Measurements from ENCODE around the gene SH3PXD2B.
"Not testable (repeated sequence)": the region's sequence is repeated elsewhere in the genome, so short reads cannot be mapped to it uniquely, and the experiment has no call there.

The SH3PXD2B gene

DNA sequence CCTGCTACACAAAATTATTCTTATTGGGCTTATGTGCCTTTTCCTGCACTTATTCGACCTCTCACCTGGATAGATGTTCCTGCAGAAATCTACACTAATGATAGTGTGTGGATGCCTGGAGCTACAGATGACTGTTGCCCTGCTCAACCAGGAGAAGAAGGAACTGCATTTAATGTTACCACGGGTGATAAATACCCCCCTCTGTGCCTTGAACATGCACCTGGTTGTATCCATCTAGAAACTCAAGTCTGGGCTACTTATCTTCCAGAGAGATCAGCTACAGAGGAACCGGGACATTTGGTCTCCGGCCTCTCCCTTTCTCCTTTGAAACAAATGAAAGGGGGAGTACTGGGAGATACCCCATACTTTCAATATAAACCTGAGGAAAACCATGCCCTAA is 54.5 kb downstream of the SH3PXD2B start:
- DNase-seq (ENCODE audit: low read depth) = no peak

DNA sequence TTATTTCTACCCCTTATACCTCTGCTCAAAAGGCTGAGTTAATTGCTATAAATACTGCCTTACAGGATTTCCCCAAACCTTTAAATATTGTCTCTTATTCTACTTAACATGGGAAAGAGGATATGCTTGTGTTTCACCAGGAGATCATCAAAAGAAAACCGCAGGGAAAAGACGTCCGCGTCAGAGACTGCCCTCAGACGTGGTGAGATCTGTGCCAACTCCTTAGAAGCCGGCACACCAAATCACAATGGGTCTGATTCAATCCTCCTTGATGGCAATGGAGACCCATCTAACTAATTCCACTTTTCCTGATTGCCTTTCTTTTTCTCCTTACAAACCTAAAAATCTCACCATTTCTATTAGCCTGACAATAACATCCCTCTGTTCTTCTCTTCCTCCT is 55.0 kb downstream of the SH3PXD2B start:
- DNase-seq (ENCODE audit: low read depth) = no peak

- not testable (repeated sequence) for DNase-seq (ENCODE audit: low read depth)
Measured at GRCh38 chr5:172398645-172399044, 55.7 kb downstream of the SH3PXD2B start.

GRCh38 chr5:172396994-172397393 is 57.3 kb downstream of the SH3PXD2B start:
- DNase-seq (ENCODE audit: low read depth) = not testable (repeated sequence)

DNA sequence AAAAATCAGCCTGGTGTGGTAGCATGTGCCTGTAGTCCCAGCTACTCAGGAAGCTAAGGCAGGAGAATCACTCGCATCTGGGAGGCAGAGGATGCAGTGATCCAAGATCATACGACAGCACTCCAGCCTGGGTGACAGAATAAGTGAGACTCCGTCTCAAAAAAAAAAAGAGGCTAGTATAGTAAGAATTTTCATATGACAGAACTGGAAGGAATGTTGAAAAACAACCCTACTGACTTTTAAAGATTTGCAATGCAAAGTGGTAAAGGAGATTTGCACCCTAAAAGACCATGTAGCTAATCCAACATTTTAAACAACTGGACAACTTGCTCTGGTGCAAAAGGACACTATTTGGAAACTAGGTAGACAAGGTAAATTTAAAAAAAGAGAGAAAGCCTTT is 58.1 kb downstream of the SH3PXD2B start:
- no peak for DNase-seq (ENCODE audit: low read depth)

GRCh38 chr5:172395483-172395882 is 58.8 kb downstream of the SH3PXD2B start:
- no peak for DNase-seq (ENCODE audit: low read depth)

GRCh38 chr5:172389578-172390112 is 64.7 kb downstream of the SH3PXD2B start:
- no peak for DNase-seq (ENCODE audit: low read depth)

DNA sequence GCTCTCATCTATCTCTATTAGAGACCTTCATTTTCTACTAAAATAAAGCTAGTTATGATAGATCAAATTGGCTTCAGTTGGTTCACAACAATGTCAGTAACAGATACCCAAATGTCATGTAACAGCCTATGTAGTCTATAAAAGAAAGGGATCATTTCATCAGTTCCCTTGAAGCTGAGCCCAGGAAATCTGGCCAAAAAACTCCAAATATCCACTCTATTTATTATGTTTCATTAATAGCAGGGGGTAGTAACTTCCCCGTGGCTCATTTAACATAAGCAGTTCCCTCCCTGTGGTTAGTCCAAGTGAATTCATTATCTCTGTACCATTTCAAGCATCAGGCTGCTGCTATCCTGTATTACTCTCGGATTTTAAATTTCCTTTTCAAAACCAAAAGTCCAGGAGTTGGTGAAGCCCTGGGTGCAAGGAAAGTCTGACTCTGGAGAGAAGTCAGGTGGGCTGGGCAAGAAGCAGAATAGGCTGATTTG is 66.0 kb downstream of the SH3PXD2B start:
- DNase-seq (ENCODE audit: low read depth) = no peak

DNA sequence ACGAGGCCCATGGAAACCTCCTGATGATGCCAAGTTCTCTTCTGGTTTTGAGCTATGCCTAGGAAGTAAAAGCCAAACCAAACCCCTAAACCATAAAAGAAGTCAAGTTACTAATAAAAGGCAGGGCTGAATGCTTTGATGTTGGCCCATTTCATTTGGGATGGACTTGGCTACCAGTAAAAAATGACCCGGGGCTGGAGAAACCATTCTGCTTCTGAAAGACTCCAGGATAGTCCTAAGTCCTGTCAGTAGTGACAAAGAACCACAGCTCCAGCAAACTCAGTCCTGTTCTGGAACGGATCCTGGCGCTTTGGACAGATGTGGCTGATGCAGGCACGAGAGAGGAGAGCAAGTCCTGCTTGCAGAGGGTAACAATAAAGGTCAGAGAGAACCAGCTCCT is 68.6 kb downstream of the SH3PXD2B start:
- DNase-seq (ENCODE audit: low read depth) = no peak

GRCh38 chr5:172385010-172385563 is 69.2 kb downstream of the SH3PXD2B start:
- no peak for DNase-seq (ENCODE audit: low read depth)

GRCh38 chr5:172383191-172383802 is 71.0 kb downstream of the SH3PXD2B start:
- no peak for DNase-seq (ENCODE audit: low read depth)

DNA sequence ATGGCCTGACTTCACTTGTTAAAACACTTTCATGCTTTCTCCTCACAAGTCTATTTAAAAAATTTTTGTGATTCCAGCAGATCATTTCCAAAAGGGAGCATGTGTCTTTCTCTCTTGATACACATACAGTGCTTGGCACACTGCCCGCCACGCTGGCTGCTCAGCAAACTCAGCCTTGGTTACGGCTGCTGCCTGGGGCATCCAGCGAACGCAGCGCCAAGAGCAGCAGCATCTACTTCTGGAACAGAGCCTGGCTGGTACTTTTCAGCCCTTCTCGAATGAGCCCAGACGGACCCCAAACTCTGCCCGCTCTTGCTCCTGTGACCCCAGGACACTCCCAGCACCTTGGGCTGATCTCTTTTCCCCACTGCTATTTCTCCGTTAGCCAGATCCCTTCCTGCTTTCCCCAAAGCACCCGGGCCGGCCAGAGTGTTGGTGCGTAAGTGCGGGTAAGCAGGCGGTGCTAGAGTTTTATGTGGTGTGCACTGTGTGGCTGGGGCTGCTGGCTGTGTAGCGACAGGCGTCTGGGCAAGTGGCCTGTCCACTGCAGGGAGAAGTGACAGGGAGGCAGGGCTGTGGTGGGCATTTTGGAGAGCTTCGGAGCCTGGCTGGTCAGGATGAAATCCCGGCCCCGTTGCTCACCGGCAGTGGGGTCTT is 73.2 kb downstream of the SH3PXD2B start:
- no peak for DNase-seq (ENCODE audit: low read depth)

- no peak for DNase-seq (ENCODE audit: low read depth)
Measured at GRCh38 chr5:172380301-172380986, 73.9 kb downstream of the SH3PXD2B start.

GRCh38 chr5:172379481-172379880 is 74.8 kb downstream of the SH3PXD2B start:
- no peak for DNase-seq (ENCODE audit: low read depth)

- no peak for DNase-seq (ENCODE audit: low read depth)
Measured at GRCh38 chr5:172377856-172378255, 76.5 kb downstream of the SH3PXD2B start.

DNA sequence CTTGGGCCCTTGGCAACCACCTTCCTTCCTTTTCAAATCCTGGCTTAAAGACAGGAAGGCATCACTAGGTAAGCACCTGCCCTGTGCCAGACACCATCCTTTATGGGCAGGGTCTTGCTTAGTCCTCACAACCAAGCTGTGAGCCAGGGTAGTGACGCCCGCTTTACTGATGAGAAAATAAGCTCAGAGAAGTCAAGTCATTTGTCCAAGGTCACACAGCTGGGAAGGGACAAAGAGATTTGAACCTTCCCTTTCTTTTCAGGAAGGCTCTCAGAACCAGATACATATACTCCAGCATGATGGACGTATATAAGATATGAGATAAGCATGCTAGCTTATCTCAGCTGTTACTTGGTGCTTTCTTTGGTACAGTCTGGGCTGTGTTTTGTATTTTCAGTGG is 76.9 kb downstream of the SH3PXD2B start:
- no peak for DNase-seq (ENCODE audit: low read depth)

DNA sequence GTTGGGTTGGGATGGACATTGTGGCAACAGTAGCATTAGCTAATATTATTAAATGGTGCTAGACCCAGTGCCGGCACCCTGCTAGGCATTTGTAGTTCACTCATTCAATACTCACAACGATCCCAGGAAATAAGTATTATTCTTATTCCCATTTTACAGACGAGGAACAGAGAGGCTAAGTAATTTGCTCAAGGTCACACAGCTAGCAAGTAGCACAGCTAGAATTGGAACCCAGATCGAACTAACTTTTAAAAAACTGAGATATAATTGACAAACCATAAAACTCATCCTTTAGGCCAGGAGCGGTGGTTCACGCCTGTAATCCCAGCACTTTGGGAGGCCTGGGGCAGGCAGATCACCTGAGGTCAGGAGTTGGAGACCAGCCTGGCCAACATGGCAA is 79.5 kb downstream of the SH3PXD2B start:
- no peak for DNase-seq (ENCODE audit: low read depth)

DNA sequence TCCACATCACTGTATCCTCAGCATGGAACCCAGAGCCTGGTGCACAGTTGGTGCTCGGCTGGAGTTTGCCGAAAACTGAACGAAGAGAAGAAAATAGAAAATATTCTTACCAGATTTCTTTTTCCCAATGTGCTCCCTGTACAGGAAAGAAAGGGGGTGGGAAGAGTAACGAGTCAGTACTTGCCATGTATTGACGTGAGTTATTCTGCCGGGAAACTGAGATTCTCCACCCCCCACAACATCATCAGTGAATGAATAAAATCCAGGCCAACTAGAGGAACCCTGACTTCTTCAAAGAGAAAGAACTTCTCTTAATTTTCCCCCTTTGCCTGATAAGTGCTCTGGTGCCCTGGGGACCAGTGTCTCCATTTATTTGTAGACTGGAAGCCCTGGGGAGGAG is 80.6 kb downstream of the SH3PXD2B start:
- DNase-seq (ENCODE audit: low read depth) = no peak

GRCh38 chr5:172371684-172372083 is 82.6 kb downstream of the SH3PXD2B start:
- DNase-seq (ENCODE audit: low read depth) = no peak

- no peak for DNase-seq (ENCODE audit: low read depth)
Measured at GRCh38 chr5:172370648-172371545, 83.4 kb downstream of the SH3PXD2B start.

DNA sequence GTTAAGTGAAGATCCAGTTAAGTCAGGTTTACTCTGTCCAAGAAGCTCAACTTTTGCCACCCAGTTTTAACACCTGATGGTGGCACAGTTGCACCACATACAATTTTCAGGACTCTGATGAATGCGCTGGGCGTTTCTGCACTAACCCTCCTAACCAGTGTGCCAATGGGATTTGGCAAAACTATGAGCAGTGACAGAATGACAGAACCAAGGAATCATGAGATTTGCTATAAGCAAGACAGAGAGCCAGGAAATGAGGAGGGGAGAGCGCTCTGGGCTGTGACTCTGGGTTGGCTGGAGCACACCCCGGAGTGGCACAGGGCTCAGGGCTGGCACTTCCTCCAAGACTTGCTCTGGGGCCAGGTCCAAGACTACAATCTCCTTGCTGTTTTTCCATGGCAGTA is 84.1 kb downstream of the SH3PXD2B start:
- DNase-seq (ENCODE audit: low read depth) = no peak

DNA sequence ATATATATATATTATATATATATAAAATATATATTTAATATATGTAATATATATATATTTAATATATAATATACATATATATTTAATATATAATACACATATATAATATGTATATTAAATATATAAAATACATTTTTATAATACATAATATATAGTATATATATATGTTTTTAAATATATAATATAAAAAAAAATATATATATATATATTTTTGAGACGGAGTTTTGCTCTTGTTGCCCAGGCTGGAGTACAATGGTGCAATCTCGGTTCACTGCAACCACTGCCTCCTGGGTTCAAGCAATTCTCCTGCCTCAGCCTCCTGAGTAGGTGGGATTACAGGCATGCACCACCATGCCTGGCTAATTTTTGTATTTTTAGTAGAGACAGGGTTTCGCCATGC is 85.6 kb downstream of the SH3PXD2B start:
- not testable (repeated sequence) for DNase-seq (ENCODE audit: low read depth)

All from activated T-helper 1 cell treated with Interleukin-2 at 50 U/mL for 16 hours (primary cell).